HEK293T (cell line): ENCODE measurements around the gene PAQR6.

ENCODE experiments used
- CTCF ChIA-PET: fragments of 350-600 bp; formaldehyde crosslinking; extraction: SDS; loops from one replicate; lab custom pipeline; 2021; ENCODE audit warnings: antibody characterized with exemption, inconsistent platforms; lab: Yijun Ruan, JAX
- POLR2A ChIA-PET: fragments of 350-600 bp; formaldehyde crosslinking; extraction: SDS; loops from one replicate; lab custom pipeline; 2020; ENCODE audit warnings: antibody characterized with exemption, inconsistent platforms; lab: Yijun Ruan, JAX
- DNase-seq: peaks from one replicate; pipeline ENCODE4 v3.0.0; 2012; ENCODE audit warnings: mixed read lengths; ENCODE audit errors: extremely low spot score
- ARNT ChIP-seq: fragments of 450-650 bp; IDR thresholded peaks from 2 replicates; pipeline ENCODE4 v1.6.1; 2017; ENCODE audit warnings: mild to moderate bottlenecking
- BHLHE40 ChIP-seq: fragments of 450-650 bp; IDR thresholded peaks from 2 replicates; pipeline ENCODE4 v1.6.1; 2016; ENCODE audit warnings: mild to moderate bottlenecking, moderate library complexity, borderline replicate concordance
- CTBP1 ChIP-seq: fragments of 450-650 bp; IDR thresholded peaks from 2 replicates; pipeline ENCODE4 v1.6.1; 2016; ENCODE audit warnings: borderline replicate concordance
- ELF4 ChIP-seq: fragments of 450-650 bp; IDR thresholded peaks from 2 replicates; pipeline ENCODE4 v1.6.1; 2017; ENCODE audit warnings: antibody characterized with exemption
- FOXA1 ChIP-seq: fragments of 450-650 bp; IDR thresholded peaks from 2 replicates; pipeline ENCODE4 v1.6.1; 2016; ENCODE audit warnings: mild to moderate bottlenecking
- FOXK2 ChIP-seq: fragments of 450-650 bp; IDR thresholded peaks from 2 replicates; pipeline ENCODE4 v1.6.1; 2016; ENCODE audit warnings: mild to moderate bottlenecking
- FOXM1 ChIP-seq: fragments of 450-650 bp; IDR thresholded peaks from 2 replicates; pipeline ENCODE4 v1.6.1; 2017; ENCODE audit warnings: mild to moderate bottlenecking, borderline replicate concordance
- HDGF ChIP-seq: fragments of 450-650 bp; IDR thresholded peaks from 2 replicates; pipeline ENCODE4 v1.6.1; 2017; ENCODE audit warnings: antibody characterized with exemption, borderline replicate concordance
- L3MBTL2 ChIP-seq: fragments of 450-650 bp; conservative IDR thresholded peaks from 2 replicates; pipeline ENCODE4 v1.6.1; 2016; ENCODE audit warnings: mild to moderate bottlenecking
- LEF1 ChIP-seq: fragments of 450-650 bp; IDR thresholded peaks from 2 replicates; pipeline ENCODE4 v1.6.1; 2017; ENCODE audit warnings: mild to moderate bottlenecking, borderline replicate concordance
- NFRKB ChIP-seq: fragments of 450-650 bp; IDR thresholded peaks from 2 replicates; pipeline ENCODE4 v1.6.1; 2016; ENCODE audit warnings: mild to moderate bottlenecking, moderate library complexity
- SP1 ChIP-seq: fragments of 450-650 bp; IDR thresholded peaks from 2 replicates; pipeline ENCODE4 v1.6.1; 2017
- SUZ12 ChIP-seq: fragments of 450-650 bp; IDR thresholded peaks from 2 replicates; pipeline ENCODE4 v1.6.1; 2016; ENCODE audit warnings: mild to moderate bottlenecking
- TARDBP ChIP-seq: fragments of 450-650 bp; IDR thresholded peaks from 2 replicates; pipeline ENCODE4 v1.6.1; 2016
- ZNF384 ChIP-seq: fragments of 450-650 bp; IDR thresholded peaks from 2 replicates; pipeline ENCODE4 v1.6.1; 2016

Gene PAQR6

GRCh38 chr1:156241926-156242325, 5.9 kb downstream of the PAQR6 start, which contains the start of gene BGLAP:
BGLAP (plus strand) TSS chr1:156242184; CDS start chr1:156242232, 48 bp downstream.
- CTCF ChIA-PET: no interaction called here
- POLR2A ChIA-PET: interaction anchor here (1.2 to 1.4 kb wide), 2 partner anchors 10 to 29 kb away, joined by 3 to 5 read pairs; partner anchors contain the start of gene PMF1
- TF ChIP-seq FOXK2 (no peak), ELF4 (no peak)
- DNase-seq: no peak

GRCh38 chr1:156241311-156241811, 6.5 kb downstream of the PAQR6 start:
- no peak for TF ChIP-seq L3MBTL2
- ChIA-PET POLR2A (interaction anchor here (1.2 kb wide), 1 partner anchor 28 kb away, joined by 3 read pairs; the partner anchor contains the start of gene PMF1), CTCF (no interaction called here)
- no peak for DNase-seq

- ChIA-PET CTCF (interaction anchor here (0.9 to 1.4 kb wide), 2 partner anchors 13 to 97 kb away, joined by 3 to 5 read pairs; no protein-coding TSS in a partner anchor), POLR2A (no interaction called here)
- TF ChIP-seq BHLHE40 (no peak), SUZ12 (no peak), ZNF384 (no peak), NFRKB (no peak), FOXA1 (no peak), SP1 (no peak), ARNT (no peak), LEF1 (no peak), TARDBP (no peak), L3MBTL2 (no peak), FOXM1 (no peak), CTBP1 (no peak)
- DNase-seq: no peak
Measured at GRCh38 chr1:156238248-156238647, 9.6 kb downstream of the PAQR6 start.

DNA sequence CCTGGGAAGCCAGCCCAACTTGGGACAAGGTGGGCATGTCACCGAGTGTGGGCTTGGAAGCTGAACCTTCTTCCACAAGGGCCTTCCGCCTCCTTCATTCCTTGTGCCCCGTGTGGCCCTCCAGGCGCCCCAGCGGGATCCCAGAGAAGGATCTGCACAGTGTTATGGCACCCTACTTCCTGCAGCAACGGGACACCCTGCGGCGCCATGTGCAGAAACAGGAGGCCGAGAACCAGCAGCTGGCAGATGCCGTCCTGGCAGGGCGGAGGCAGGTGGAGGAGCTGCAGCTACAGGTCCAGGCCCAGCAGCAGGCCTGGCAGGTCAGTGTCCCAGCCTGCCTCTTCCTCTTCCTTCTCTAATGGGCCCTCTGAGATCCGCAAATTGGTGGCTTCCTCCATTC, 11.7 kb downstream of the PAQR6 start:
- no peak for TF ChIP-seq ARNT
- TF ChIP-seq L3MBTL2: no peak
- TF ChIP-seq NFRKB: no peak
- no peak for TF ChIP-seq CTBP1
- TF ChIP-seq ELF4: no peak
- TF ChIP-seq HDGF: no peak
- TF ChIP-seq FOXK2: no peak
- POLR2A ChIA-PET: no interaction called here
- CTCF ChIA-PET: no interaction called here
- DNase-seq: no peak

DNA sequence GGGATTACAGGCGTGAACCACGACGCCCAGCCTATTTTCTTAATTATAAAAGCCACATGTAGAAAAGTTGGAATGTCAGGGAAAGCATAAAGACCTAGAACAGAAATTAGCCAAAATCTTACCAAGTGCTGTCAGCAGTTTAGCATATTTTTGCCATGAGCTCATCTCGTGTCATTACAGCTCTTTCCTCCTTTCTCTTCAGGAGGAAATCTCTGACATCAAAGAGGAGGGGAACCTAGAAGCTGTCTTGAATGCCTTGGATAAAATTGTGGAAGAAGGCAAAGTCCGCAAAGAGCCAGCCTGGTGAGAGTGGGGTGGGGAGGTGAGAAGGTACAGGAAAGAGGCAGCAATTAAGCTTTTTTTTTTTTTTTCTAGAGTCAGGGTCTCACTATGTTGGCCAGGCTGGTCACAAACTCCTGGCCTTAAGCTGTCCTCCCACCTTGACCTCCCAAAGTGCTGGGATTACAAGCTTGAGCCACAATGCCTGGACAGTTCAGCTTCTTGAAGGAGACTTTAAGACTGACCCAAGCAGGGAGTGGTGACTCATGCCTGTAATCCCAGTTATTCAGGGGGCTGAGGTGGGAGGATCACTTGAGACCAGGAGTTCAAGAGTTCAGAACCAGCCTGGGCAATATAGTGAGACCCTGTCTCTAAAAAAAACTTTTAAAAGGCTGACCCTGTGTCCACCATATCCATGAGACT, 14.3 kb downstream of the PAQR6 start:
- ChIA-PET CTCF (interaction anchor here (0.5 to 2.5 kb wide), 4 partner anchors 9 to 479 kb away, joined by 3 to 15 read pairs (median 4); no protein-coding TSS in a partner anchor), POLR2A (interaction anchor here (1.7 kb wide), 1 partner anchor 20 kb away, joined by 8 read pairs; the partner anchor contains the start of gene PMF1)
- TF ChIP-seq SUZ12 (no peak), FOXM1 (no peak), HDGF (no peak), L3MBTL2 (no peak), SP1 (no peak), LEF1 (no peak), BHLHE40 (no peak), ZNF384 (no peak), FOXA1 (no peak)
- no peak for DNase-seq

DNA sequence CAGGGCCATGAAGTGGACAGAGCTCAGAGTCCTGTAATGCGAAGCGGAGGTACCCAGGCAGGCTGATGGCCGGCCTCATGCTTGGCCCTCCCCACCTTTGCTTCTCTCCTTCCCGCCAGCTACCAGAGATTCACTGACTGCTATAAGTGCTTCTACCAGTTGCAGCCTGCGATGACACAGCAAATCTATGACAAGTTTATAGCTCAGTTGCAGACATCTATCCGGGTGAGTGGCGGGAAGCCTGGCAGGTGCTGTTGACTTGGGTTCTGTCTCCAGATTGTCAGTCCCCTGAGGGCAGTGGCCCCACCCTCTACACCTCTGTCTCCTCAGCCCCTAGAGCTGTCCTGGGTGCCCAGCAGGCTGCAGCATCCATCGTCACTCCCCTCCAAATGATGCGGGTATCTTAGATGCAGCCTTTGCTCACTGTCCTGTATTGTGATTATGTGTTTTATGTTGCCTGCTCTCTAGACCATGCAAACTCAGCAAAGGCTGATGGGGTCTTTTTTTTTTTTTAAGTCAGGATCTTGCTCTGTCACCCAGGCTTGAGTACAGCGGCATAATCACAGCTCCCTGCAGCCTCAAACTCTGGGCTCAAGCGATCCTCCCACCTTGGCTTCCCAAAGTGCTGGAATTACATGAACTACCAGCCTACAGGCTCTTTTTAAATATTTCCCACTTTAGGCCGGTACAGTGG, 15.5 kb downstream of the PAQR6 start:
- TF ChIP-seq ZNF384: 0 out of 2 replicates have a peak, but pooled peaks have one; percentile 17
- no peak for TF ChIP-seq SUZ12
- POLR2A ChIA-PET: interaction anchor here (0.9 to 1.2 kb wide), 2 partner anchors 20 to 86 kb away, joined by 4 to 5 read pairs; partner anchors contain the start of gene PMF1
- CTCF ChIA-PET: interaction anchor here (0.6 to 2.5 kb wide), 4 partner anchors 8 to 238 kb away, joined by 4 to 15 read pairs (median 6); no protein-coding TSS in a partner anchor
- no peak for DNase-seq

DNA sequence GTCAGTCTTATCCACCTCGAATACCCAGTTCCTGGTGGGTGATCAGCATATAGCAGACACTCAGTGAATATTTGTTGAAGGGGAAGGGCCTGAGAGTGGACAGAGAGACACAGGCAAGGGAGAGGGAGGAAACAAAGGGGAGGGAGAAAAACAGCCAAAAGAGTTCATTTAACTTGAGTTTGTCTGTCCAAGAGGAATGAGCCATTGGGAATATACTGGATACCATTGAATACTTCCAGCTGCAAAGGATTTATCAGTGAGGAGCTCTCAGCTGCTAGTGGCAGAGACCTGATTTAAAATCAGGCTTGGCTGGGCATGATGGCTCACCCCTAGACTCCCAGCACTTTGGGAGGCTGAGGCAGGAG, 17.4 kb downstream of the PAQR6 start:
- TF ChIP-seq SUZ12: no peak
- TF ChIP-seq CTBP1: no peak
- no peak for TF ChIP-seq BHLHE40
- no peak for TF ChIP-seq TARDBP
- TF ChIP-seq ARNT: no peak
- ChIA-PET POLR2A (interaction anchor here (0.7 to 1.0 kb wide), 2 partner anchors 18 to 28 kb away, joined by 3 to 4 read pairs; partner anchors contain the start of gene PMF1), CTCF (no interaction called here)
- no peak for DNase-seq

DNA sequence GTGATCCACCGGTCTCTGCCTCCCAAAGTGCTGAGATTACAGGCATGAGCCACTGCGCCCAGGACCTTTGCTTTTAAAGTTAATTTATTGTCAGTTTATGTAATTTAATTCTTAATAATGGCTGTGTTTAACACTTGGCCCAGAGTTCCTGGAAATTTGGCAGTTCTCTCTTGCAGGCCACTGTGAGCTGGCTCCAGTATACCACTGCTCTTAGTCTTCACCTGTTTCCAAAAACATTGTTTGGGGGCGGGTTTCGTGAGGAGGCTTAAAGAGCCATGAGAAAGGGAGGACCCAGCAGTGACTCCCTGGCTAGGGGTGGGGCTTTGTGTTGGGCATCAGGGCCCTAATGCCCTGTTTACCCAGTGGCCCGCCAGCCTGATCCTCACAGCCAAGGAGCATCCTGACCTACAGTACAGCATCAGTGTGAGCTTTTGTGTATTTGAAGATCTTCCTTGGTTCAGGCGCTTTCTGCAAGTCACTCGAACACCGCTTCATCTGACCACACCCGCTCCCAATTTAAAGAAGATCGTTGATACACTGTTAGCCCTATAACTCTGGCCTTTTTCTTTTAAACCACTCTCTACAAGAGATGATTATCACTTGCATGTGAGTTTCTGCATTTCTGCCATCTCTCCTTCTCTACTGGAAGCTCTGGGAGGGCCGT, 17.9 kb downstream of the PAQR6 start:
- DNase-seq: no peak
- ChIA-PET POLR2A (interaction anchor here (0.6 to 1.0 kb wide), 2 partner anchors 17 kb away, joined by 3 to 4 read pairs; partner anchors contain the start of gene PMF1), CTCF (no interaction called here)
- no peak for TF ChIP-seq ELF4
